Activated CD4-positive, alpha-beta memory T cell treated with anti-CD3 and anti-CD28 coated beads for 36 hours (primary cell): Measurements from ENCODE around the gene MPZL3. TPM values are rescaled to one million over a fixed set of nuclear protein-coding genes. Genes with fewer than 3 reads are reported as not detected.

Source experiments
- CTCF ChIA-PET: fragments of 350-600 bp; sonication (Branson Sonifier 250); formaldehyde crosslinking; loops from one replicate; lab custom pipeline; 2021; ENCODE audit warnings: antibody characterized with exemption, inconsistent platforms; lab: Charles Lee
- POLR2A ChIA-PET: fragments of 350-600 bp; sonication (Branson Sonifier 250); formaldehyde crosslinking; loops from one replicate; lab custom pipeline; 2021; ENCODE audit warnings: antibody characterized with exemption; lab: Charles Lee
- DNase-seq: peaks from one replicate; pipeline ENCODE4 v3.0.0-alpha.2; 2020
- H3K27ac Mint-ChIP-seq: one replicate; pipeline ENCODE4 v1.8.0; 2021; ENCODE audit warnings: mixed read lengths
- H3K27me3 Mint-ChIP-seq: one replicate; pipeline ENCODE4 v1.8.0; 2021; ENCODE audit warnings: mixed read lengths
- H3K36me3 Mint-ChIP-seq: one replicate; pipeline ENCODE4 v1.8.0; 2021; ENCODE audit warnings: mixed read lengths
- H3K4me1 Mint-ChIP-seq: one replicate; pipeline ENCODE4 v1.8.0; 2021; ENCODE audit warnings: low read depth, mixed read lengths
- H3K4me3 Mint-ChIP-seq: one replicate; pipeline ENCODE4 v1.8.0; 2021; ENCODE audit warnings: mild to moderate bottlenecking, mixed read lengths
- H3K9me3 Mint-ChIP-seq: one replicate; pipeline ENCODE4 v1.8.0; 2021; ENCODE audit warnings: mixed read lengths
- intact Hi-C: fragments of 100-400 bp; cut with micrococcal nuclease; formaldehyde crosslinking; loops from one replicate; pipeline ENCODE4 v1.15.1; 2023
- total RNA-seq, 2 experiments: library from RNA; stranded (reverse); gene quantifications; one replicate each; pipeline ENCODE4 v1.2.3, GENCODE V29; 2021

MPZL3 gene
- total RNA-seq, 2 experiments from 2014 or later = 47.3 to 49.0 TPM

DNA sequence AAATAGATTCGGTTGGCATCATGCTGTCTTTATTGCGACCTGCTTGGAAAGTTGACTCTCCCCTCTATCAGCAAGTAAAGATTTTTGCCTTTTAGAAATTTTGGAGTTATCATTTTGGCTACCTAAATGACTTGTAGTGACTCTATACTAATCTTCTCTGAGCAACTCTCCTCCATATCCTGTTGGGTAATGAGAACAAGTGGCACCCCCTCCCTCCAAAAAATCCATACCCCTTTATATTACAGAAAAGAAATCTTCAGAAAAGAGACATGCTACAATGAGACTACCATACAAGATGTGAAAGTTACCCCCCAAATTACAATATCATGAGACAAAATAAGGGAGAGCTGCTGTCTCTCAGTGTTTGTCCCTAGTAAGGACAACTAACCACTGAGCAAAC lies 28.6 kb downstream of the MPZL3 start:
- Mint-ChIP-seq H3K27ac (peak overlapping the region; percentile 97), H3K9me3 (peaks cover 7% of the 10 kb centered on the region), H3K4me3 (peak overlapping the region; percentile 82), H3K36me3 (peaks cover 83% of the 10 kb centered on the region), H3K4me1 (peaks cover 89% of the 10 kb centered on the region), H3K27me3 (no peaks in the 10 kb centered on the region)
- POLR2A ChIA-PET = interaction anchor here (1.0 to 4.6 kb wide), 8 partner anchors 7 to 119 kb away, joined by 4 to 97 read pairs (median 10); partner anchors contain the start of genes CD3D and MPZL3
- intact Hi-C loops = loop anchor here (1.0 kb wide), 1 partner anchor 22 kb away; no protein-coding TSS in a partner anchor
- CTCF ChIA-PET = interaction anchor here (1.6 to 1.8 kb wide), 5 partner anchors 17 to 28 kb away, joined by 3 to 12 read pairs (median 7); partner anchors contain the start of gene MPZL3
- no peak for DNase-seq

DNA sequence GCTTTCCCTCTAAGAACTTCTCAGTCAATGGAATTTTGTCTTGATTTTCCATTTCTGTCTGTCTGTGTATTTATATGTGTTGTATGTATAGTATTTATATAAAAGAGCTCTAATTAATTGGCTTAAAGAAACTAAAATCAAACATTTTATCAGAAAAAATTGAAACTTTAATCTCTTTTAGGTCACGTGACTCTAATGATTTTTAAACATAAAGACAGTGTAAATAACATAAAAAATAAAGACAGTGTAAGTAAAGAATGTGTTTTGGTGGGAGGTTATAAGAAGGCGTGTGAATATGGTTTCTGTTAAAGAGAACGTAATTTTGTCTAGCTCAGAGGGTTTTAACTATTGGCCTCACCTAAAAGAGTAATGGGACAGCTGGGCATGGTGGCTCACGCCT lies 29.7 kb downstream of the MPZL3 start:
- Mint-ChIP-seq H3K9me3 (peaks cover 7% of the 10 kb centered on the region), H3K27me3 (no peaks in the 10 kb centered on the region), H3K36me3 (peaks cover 74% of the 10 kb centered on the region), H3K4me1 (peaks cover 89% of the 10 kb centered on the region), H3K4me3 (peak overlapping the region; percentile 78), H3K27ac (peak overlapping the region; percentile 97)
- CTCF ChIA-PET = interaction anchor here (0.9 to 3.1 kb wide), 4 partner anchors 16 to 70 kb away, joined by 3 to 12 read pairs (median 4); no protein-coding TSS in a partner anchor
- POLR2A ChIA-PET = interaction anchor here (0.6 to 7.6 kb wide), 3 partner anchors 19 to 24 kb away, joined by 3 to 75 read pairs (median 3); no protein-coding TSS in a partner anchor
- intact Hi-C loops = no loop called here
- DNase-seq = no peak

- Mint-ChIP-seq H3K4me3 (peak overlapping the region; percentile 81), H3K36me3 (peaks cover 66% of the 10 kb centered on the region), H3K4me1 (peaks cover 89% of the 10 kb centered on the region), H3K27me3 (no peaks in the 10 kb centered on the region), H3K27ac (peak overlapping the region; percentile 97), H3K9me3 (peaks cover 7% of the 10 kb centered on the region)
- DNase-seq = no peak
- intact Hi-C loops = no loop called here
- ChIA-PET POLR2A (interaction anchor here (0.6 to 7.6 kb wide), 3 partner anchors 20 to 138 kb away, joined by 3 to 75 read pairs (median 3); partner anchors contain the start of gene UBE4A), CTCF (interaction anchor here (1.1 to 3.1 kb wide), 3 partner anchors 19 to 71 kb away, joined by 3 to 12 read pairs (median 7); no protein-coding TSS in a partner anchor)
Measured at GRCh38 chr11:118221419-118221818, 30.7 kb downstream of the MPZL3 start.

GRCh38 chr11:118219732-118220131 lies 32.4 kb downstream of the MPZL3 start:
- DNase-seq = no peak
- Mint-ChIP-seq H3K9me3 (no peaks in the 10 kb centered on the region), H3K27me3 (no peaks in the 10 kb centered on the region), H3K27ac (peak overlapping the region; percentile 97), H3K36me3 (peaks cover 57% of the 10 kb centered on the region), H3K4me1 (peaks cover 89% of the 10 kb centered on the region), H3K4me3 (peak overlapping the region; percentile 81)
- POLR2A ChIA-PET = interaction anchor here (1.7 to 8.2 kb wide), 3 partner anchors 10 to 22 kb away, joined by 4 to 83 read pairs (median 75); no protein-coding TSS in a partner anchor
- CTCF ChIA-PET = interaction anchor here (0.8 to 4.0 kb wide), 3 partner anchors 7 to 76 kb away, joined by 3 to 14 read pairs (median 11); no protein-coding TSS in a partner anchor
- intact Hi-C loops = loop anchor here (5.0 kb wide), 1 partner anchor 217 kb away; no protein-coding TSS in a partner anchor

DNA sequence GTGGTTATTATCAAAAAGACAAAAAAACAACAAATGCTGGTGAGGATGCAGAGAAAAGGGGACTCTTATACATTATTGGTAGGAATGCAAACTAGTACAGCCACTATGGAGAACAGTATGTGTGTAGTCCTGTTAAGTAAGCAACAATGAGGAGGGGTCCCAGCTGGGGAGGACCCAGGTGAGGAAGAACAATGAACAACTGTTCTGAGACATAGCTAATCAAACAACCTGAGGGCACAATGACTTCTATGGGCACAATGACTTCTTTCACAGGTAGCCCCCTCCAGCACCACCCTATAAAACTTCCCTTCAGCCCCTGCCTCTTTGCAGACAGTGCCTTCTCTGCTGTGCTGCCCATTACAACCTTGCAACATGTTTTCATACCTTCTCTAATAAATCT lies 32.9 kb downstream of the MPZL3 start:
- CTCF ChIA-PET = interaction anchor here (0.8 to 4.0 kb wide), 3 partner anchors 8 to 77 kb away, joined by 3 to 14 read pairs (median 11); no protein-coding TSS in a partner anchor
- POLR2A ChIA-PET = interaction anchor here (1.0 to 8.2 kb wide), 7 partner anchors 6 to 86 kb away, joined by 3 to 83 read pairs (median 25); partner anchors contain the start of genes CD3E, JAML and MPZL3
- intact Hi-C loops = loop anchor here (5.0 kb wide), 1 partner anchor 217 kb away; no protein-coding TSS in a partner anchor
- Mint-ChIP-seq H3K4me1 (peaks cover 92% of the 10 kb centered on the region), H3K9me3 (no peaks in the 10 kb centered on the region), H3K27ac (peak overlapping the region; percentile 97), H3K4me3 (peak overlapping the region; percentile 81), H3K27me3 (no peaks in the 10 kb centered on the region), H3K36me3 (peaks cover 57% of the 10 kb centered on the region)
- no peak for DNase-seq

DNA sequence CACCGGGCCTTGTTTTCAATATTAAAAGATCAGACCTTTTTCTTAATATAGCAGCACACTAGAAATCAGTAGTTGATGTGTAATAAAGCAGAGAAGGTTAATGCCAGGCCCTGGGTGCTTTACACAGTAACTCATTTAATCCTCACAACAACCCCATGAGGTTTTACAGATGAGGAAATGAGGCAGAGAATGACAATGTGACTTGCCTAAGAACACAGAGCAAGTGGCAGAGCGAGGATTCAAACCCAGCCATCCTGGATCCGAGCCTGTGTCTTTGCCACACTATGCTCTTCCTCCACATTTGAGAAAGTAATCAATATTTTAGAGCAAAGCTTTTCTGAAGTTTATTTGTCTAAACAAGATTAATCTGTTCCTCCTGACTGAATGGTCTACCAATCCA lies 34.6 kb downstream of the MPZL3 start:
- no peaks in the 10 kb centered on the region for H3K9me3 Mint-ChIP-seq
- H3K27ac Mint-ChIP-seq = peak overlapping the region; percentile 97
- H3K36me3 Mint-ChIP-seq = peaks cover 57% of the 10 kb centered on the region
- H3K4me3 Mint-ChIP-seq = peak overlapping the region; percentile 81
- peaks cover 96% of the 10 kb centered on the region for H3K4me1 Mint-ChIP-seq
- H3K27me3 Mint-ChIP-seq = no peaks in the 10 kb centered on the region
- ChIA-PET POLR2A (interaction anchor here (1.5 to 8.2 kb wide), 8 partner anchors 8 to 215 kb away, joined by 5 to 83 read pairs (median 18); partner anchors contain the start of genes CD3D, CD3E, JAML and MPZL3), CTCF (interaction anchor here (0.5 to 4.0 kb wide), 4 partner anchors 10 to 121 kb away, joined by 3 to 14 read pairs (median 8); no protein-coding TSS in a partner anchor)
- intact Hi-C loops = loop anchor here (1.0 to 5.0 kb wide), 9 partner anchors 8 to 221 kb away; partner anchors contain the start of genes CD3D, JAML and MPZL3
- DNase-seq = peak; percentile 70

DNA sequence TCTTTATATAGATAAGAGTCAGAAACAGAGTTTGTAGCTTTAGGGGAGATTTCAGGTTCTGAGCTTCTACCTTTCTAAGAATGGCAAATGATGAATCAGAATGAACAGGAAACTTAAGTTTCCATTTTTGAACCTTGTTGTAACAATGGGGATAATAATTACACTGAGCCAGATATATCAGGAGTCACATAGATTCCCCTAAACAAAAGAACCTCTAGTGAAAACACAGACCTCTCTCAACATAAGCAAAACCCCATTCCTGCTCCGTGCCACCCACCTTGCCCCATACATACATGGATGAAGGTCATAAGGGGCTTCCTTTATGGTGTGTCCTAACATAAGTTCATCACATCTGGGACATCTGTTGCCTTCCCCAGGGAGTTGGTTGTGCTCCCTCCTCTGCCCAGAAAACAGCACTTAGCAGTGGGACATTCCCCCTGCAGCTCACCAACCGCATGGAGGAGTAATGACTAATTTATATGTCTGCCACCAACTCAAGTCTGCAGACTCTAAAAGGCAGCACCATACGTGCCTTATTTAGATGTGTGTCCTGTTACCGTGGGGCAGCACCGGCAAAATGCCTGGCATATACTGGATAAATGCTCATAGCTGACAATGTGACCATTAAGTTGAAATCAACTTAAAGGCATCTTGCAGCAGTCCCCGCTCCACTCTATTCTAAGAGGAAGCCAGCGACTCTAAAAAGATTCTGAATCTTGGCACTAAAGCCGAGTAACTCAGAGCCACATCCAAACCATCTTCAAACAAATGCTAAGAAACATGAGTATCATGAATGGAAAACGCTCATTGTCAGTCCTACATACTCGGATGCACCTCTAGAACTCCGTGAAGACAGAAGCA lies 35.3 kb downstream of the MPZL3 start:
- intact Hi-C loops = loop anchor here (1.0 to 5.0 kb wide), 9 partner anchors 8 to 222 kb away; partner anchors contain the start of genes CD3D, JAML and MPZL3
- CTCF ChIA-PET = interaction anchor here (0.5 to 4.0 kb wide), 10 partner anchors 8 to 122 kb away, joined by 3 to 14 read pairs (median 6); partner anchors contain the start of genes JAML and MPZL3
- H3K27ac Mint-ChIP-seq = peak overlapping the region; percentile 97

GRCh38 chr11:118215765-118216164 lies 36.4 kb downstream of the MPZL3 start:
- Mint-ChIP-seq H3K36me3 (peaks cover 58% of the 10 kb centered on the region), H3K27ac (peak overlapping the region; percentile 97)

More for the DNA sequence above, 35.3 kb downstream of the MPZL3 start:
- Mint-ChIP-seq H3K27me3 (no peaks in the 10 kb centered on the region), H3K9me3 (no peaks in the 10 kb centered on the region), H3K36me3 (peaks cover 58% of the 10 kb centered on the region), H3K4me3 (peak overlapping the region; percentile 81), H3K4me1 (peaks cover 97% of the 10 kb centered on the region)
- POLR2A ChIA-PET = interaction anchor here (0.7 to 8.2 kb wide), 16 partner anchors 9 to 231 kb away, joined by 3 to 83 read pairs (median 8); partner anchors contain the start of genes CD3D, CD3E, IL10RA and JAML
- DNase-seq = peak; percentile 78

GRCh38 chr11:118215262-118215661 lies 36.9 kb downstream of the MPZL3 start:
- peaks cover 62% of the 10 kb centered on the region for H3K36me3 Mint-ChIP-seq
- H3K27ac Mint-ChIP-seq = peak overlapping the region; percentile 97
- CTCF ChIA-PET = interaction anchor here (0.8 to 2.9 kb wide), 6 partner anchors 12 to 248 kb away, joined by 3 to 14 read pairs (median 8); no protein-coding TSS in a partner anchor
- POLR2A ChIA-PET = interaction anchor here (0.8 to 8.2 kb wide), 6 partner anchors 10 to 89 kb away, joined by 3 to 83 read pairs (median 50); partner anchors contain the start of genes CD3E, JAML and MPZL3
- intact Hi-C loops = loop anchor here (5.0 kb wide), 1 partner anchor 213 kb away; no protein-coding TSS in a partner anchor
- peaks cover 94% of the 10 kb centered on the region for H3K4me1 Mint-ChIP-seq
- DNase-seq = peak; percentile 48
- no peaks in the 10 kb centered on the region for H3K27me3 Mint-ChIP-seq
- no peaks in the 10 kb centered on the region for H3K9me3 Mint-ChIP-seq
- H3K4me3 Mint-ChIP-seq = peak overlapping the region; percentile 81

More at GRCh38 chr11:118215765-118216164, 36.4 kb downstream of the MPZL3 start:
- Mint-ChIP-seq H3K4me1 (peaks cover 95% of the 10 kb centered on the region), H3K4me3 (peak overlapping the region; percentile 81), H3K9me3 (no peaks in the 10 kb centered on the region), H3K27me3 (no peaks in the 10 kb centered on the region)
- POLR2A ChIA-PET = interaction anchor here (0.7 to 8.2 kb wide), 9 partner anchors 10 to 123 kb away, joined by 3 to 83 read pairs (median 9); partner anchors contain the start of genes JAML and MPZL3
- CTCF ChIA-PET = interaction anchor here (0.8 to 4.0 kb wide), 10 partner anchors 11 to 248 kb away, joined by 3 to 14 read pairs (median 6); partner anchors contain the start of gene MPZL3
- intact Hi-C loops = loop anchor here (2.0 to 5.0 kb wide), 3 partner anchors 127 to 223 kb away; partner anchors contain the start of gene CD3D
- DNase-seq = no peak

GRCh38 chr11:118214210-118214914 lies 37.8 kb downstream of the MPZL3 start:
- intact Hi-C loops = no loop called here
- no peak for DNase-seq
- Mint-ChIP-seq H3K4me3 (peak overlapping the region; percentile 81), H3K27ac (peak overlapping the region; percentile 97), H3K9me3 (no peaks in the 10 kb centered on the region), H3K36me3 (peaks cover 59% of the 10 kb centered on the region), H3K4me1 (peaks cover 91% of the 10 kb centered on the region), H3K27me3 (no peaks in the 10 kb centered on the region)
- ChIA-PET POLR2A (interaction anchor here (0.6 to 8.2 kb wide), 9 partner anchors 10 to 90 kb away, joined by 3 to 83 read pairs (median 7); partner anchors contain the start of genes CD3E, JAML and MPZL3), CTCF (interaction anchor here (0.8 to 2.9 kb wide), 7 partner anchors 12 to 90 kb away, joined by 3 to 14 read pairs (median 7); partner anchors contain the start of gene CD3E)
